GM18498 (cell line): Measurements from ENCODE around the gene SARNP.

ENCODE experiments used
- ATAC-seq: cut with Tn5 transposase; IDR thresholded peaks from one replicate; pipeline ENCODE4 v1.9.1; 2021; ENCODE audit warnings: mild to moderate bottlenecking, moderate library complexity; ENCODE audit not compliant: unreplicated experiment

SARNP gene

GRCh38 chr12:55711786-55712553 lies 105.6 kb downstream of the SARNP start:
- no peak for ATAC-seq

DNA sequence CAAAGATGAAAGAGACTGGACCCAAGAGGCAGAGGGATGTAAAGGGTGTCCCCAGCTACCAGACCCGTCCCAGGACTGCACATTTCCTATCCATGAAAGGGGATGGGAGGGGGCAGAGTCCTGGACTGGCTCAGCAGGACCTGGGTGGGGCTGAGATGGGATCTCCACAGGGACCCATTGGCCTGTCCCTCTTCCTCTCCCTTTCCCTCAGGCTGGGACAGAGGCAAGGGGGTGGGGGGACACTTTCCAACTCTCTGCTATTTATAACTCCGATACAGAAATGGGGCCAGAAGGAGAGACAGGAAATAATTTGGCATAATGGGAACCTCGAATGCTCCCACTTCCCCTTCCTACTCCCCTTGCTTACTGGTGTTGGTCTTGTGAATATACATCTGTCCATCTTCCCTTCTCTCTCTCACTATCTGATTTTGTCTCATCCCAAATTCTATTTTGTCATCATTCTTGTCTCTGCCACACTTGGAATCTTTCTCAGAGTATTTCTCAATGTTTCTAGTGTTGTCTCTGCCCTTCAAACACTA lies 108.8 kb downstream of the SARNP start:
- ATAC-seq, result no peak

DNA sequence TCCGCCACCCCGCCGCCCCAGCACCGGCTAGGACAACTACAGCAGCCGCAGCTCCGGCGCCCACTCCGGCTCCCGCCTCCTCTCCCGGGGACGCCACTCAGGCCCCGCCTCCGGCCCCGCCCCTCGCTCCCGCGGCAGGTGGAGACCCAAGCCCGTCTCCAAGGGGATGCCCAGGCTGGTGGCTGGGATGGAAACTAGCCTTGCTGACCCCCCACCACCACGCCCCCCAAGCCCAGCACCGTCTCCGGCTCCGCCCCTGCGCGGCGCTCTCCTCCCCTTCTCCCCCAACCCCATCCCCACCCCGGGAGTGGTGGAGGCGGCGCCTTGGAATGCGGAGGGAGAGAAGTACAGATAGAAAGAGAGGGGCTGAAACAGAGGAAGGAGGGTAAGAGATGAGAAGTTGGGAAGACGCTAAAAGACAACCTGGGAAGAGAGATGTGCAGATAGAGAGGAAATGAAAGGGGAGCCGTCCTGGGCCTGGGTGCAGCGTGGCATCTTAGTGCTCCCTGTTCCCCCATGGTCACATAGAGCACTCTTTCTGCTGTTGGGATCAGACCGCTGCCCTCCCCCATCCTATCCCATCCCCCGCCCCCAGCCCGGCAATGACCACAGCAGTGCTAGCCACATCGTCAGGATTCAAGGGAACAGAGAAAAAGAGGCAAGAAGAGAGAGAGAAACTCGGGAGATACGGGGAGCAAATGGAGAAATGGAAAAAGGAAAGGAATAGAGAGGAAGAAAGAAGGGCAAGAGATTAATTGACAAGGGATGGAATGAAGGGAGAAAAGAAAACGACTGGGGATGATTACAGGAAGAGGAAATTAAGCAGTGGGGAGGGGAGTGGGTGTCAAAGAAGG lies 109.5 kb downstream of the SARNP start, which contains the start of gene ITGA7:
ITGA7 (minus strand) TSS at position 64 of the 854 bp plus-strand sequence. CDS start 222 bp downstream, outside the sequence.
- peak; percentile 65 for ATAC-seq
